ENCODE results near the gene PIP5K1C.
A peak's percentile ranks its signal among the peaks of the same experiment; 100 is the strongest.

The PIP5K1C gene

DNA sequence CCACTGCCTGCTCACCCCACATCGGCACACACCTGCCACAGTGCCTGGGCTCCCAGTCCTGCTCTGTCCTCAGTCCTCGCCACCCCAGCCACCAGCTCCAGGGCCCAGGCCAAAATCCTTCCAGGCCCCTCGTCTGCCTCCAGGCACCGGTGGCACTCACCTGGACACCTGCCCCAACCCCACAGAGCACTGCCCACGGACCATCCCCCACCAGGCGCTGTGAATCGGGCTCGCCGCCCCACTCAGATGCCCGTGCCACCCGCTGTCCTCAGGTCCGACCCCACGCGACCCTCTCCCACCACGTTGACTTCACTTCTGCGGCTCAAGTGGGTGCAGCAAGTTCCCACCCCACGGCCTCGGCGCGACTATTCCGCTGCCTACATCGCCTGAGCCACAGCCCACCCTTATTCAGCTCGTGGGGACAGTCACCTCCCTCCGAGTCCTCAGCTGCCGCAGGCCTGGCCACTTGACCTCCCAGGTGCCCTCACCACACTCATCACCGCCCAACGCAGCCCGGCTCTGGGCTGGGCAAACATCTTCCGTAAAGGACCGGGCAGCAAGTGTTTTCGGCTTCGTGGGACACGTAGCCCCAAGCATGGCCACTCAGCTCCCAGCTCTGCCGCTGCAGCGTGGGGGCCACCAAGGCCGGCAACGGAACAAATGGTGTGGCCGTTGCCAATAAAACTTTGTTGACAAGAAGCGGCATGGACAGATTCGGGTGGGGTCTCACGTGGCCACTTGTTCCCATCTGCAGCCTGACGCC, 5.7 kb downstream of the PIP5K1C start:
- DNase-seq (ENCODE audit: low read depth) = no peak

DNA sequence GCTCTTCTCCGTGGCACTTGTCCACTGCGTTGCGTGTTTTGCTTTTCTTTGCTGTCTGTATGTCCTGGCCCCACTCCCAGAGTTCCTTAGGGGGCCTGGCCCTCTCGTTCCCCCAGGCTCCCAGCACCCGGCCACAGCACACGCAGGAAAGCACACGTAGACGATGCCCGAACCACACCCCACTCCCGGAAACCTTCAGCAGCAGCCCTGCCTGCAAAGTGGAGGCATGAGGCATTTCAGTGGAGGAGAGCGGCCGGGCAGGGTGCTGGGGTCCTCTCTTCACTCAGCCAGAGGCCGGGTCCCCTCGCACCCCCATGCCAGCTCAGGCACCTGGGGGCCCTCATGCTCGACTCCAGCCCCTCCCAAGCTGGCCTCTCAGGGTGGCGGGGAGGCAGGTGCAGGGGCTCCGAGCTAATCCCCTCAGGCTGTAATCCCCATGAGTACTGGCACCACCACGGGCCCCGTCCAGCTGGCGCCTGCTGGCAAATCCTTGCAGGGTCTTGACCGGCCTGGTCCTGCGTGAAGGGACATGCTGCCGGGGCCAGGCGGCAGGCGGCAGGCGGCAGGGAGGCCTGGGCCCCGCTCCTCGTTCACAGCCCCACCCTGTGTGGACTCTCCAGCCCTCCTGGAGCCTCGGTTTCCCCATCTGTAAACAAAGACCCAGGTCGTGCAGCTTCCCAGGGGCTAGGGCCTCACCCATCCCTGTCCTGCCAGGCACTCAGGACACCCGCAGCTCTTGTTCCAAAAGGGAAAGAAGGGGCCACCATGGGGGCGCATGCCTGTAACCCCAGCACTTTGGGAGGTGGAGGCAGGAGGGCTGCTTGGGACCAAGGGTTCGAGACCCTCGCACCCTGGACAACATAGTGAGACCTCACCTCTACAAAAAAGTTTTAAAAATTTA, 7.0 kb downstream of the PIP5K1C start:
- no peak for DNase-seq (ENCODE audit: low read depth)

DNA sequence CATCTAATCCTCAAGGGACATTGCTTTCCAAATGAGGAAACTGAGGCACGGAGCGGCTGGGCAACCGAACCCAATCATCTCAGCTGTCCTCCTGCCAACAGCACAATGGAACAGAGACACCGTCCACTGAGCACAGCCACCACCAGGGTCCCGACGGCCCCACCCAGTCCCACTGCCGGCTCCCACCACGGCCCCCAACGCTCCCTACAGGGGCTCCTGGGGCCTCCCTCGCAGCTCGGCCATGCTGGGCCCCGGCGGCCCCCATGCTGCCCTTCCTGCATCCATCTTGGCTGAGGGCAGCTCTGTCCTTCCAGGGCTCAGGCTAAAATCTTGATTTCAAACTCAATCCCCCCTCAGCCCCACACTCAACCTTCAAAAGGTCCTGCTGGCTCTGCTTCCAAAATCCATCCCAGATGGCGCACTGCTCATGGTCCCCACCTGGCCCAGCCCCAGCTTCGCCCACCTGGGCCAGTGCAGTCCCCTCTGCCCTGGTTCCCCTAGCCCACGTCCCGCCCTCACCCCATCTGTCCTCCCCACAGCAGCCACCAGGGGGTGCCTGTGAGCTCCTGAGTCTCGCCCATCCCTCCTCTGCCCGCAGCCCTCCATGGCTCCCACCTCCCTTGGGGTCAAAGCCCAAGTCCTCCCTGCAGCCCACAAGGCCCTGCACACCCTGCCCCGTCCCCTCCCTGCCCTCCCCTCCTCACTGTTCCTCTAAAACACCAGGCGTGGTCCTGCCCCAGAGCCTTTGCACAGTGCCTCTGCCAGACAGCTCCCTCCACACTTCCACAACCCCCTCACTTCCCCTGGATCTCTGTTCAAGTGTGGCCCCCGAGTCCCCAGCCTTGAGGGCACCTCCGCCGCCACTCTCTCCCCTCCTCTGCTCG, 7.9 kb downstream of the PIP5K1C start:
- no peak for DNase-seq (ENCODE audit: low read depth)

DNA sequence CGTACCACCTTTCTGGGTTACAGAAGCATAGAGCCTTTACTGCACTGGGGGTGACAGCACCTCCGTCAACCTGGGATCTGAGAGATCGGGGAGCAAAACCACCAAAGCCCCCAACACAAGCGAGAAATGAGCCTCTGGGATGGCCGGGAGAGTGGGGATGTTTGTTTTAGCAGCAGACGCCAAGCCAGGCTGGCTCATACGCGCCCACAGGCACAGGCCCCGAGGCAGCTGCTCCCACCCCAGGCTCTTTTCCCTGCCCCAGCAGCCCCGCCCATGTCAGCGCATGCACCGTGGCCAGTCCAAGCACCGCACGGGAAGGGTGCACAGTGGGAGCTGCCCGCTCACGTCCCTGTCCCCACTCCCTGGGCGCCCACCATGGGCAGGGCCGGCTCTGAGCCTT, 8.5 kb downstream of the PIP5K1C start:
- DNase-seq (ENCODE audit: low read depth) = no peak

DNA sequence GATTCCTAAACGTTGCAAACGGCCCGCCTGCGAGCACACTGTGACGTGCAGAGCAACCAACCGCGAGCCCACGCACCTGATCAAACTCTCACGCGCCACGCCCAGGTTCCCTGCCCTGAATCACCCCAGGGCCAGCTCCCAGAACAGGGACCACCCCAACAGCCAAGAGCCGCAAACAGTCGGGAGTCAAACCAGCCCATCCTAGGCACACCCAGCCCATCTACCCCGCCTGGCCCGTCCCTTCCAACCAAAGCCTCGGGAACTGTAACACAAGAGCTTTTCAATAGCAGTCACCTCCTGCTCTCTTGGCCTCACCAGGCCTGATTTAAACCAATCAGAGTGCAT, 8.9 kb downstream of the PIP5K1C start:
- DNase-seq (ENCODE audit: low read depth) = no peak

DNA sequence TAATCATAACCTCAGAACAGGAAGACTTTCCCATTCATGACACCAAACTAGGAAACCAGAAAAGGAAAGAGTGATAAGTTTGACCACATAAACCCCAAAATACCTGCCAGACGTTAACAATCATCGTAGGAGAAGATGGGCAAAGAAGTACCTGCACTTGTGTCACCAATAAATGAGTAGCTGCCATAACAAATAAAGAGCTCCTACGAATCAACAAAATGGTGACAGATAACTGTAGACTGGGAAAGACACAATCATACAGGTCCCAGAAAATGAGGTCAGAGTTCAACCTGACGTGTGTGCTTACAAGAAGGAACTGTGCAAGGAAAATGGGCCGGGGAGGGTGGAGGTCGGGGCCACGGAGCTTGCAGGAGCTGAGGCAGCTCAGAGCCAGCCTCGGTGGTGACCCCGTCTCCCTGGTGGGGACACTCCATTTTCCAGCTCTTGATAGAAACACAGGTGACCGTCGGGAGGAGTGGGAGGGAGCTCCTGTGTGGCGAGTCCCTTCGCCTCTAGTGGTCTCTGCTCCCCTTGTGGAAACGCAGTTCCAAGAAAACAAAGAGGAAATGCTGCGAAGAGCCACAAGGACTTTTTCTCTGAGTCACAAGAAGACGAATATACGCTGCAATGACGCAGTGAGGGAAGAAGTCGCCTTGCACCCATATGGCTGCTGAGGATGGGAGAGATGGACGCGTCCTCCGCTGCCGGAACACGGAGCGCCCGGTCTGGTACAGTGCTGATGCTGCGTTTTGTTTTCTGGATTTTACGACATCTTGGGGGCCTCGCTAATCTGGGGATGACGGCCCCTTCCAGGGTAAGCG, 9.5 kb downstream of the PIP5K1C start:
- no peak for DNase-seq (ENCODE audit: low read depth)

DNA sequence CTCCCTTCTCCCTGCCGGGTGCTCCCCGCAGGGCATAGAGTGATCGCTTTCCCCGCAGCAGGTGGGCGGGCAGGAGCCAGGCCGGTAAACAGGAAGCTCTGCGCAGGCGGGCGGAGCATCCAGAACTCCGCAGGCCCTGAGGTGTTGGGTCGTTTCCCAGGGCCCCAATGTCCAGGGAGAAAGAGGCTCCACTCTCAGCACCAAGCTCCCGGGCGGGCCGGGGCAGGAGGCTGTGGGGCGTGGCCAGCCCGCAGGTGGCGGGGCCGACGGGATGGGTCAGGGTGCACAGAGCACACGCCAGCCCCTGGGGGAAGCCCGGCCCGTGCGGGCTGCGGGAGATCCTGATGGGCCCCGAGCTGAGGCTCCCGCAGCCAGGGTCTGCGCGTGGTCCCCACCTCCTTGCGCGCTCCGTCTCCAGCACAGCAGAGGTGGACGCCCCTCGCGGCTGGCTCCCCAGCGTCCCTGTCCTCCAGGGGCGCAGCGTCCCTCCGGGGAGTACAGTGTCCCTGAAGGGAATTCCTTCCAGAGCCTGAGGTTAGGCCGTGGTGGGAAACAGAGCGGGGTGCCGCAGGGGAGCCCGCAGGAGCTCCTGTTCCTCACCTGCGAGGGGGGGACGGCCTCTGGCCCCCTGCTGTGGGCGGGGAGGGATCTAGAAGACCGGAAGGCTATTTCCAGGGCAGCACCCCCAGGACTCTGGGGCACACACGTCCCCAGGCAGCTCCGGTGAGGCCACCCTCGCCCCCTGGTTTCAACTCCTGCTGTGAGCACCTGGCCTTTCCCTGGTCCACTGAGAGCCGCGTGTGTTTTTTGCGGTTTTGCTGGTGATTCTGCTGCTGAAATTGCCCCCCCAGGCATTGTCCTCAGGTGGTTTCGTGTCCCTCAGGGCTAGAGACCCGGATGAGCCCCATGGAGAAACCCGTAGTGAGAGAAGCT, 12.2 kb downstream of the PIP5K1C start:
- no peak for DNase-seq (ENCODE audit: low read depth)

DNA sequence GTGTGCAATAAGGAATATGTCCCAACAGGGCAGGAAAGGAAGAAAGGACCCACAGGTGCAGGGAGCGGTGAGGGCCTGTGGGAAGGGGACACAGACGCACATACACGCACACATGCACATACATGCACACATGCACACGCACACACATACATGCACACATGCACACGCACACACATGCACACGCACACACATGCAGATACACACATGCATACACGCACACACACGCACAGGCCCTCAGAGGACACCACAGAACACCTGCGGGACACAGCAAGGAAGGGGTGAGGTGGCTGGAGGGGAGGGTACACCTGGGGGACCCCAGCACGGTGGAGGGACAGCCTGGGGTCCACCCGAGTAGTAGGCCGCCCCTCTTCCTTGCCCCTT, 12.9 kb downstream of the PIP5K1C start:
- no peak for DNase-seq (ENCODE audit: low read depth)

DNA sequence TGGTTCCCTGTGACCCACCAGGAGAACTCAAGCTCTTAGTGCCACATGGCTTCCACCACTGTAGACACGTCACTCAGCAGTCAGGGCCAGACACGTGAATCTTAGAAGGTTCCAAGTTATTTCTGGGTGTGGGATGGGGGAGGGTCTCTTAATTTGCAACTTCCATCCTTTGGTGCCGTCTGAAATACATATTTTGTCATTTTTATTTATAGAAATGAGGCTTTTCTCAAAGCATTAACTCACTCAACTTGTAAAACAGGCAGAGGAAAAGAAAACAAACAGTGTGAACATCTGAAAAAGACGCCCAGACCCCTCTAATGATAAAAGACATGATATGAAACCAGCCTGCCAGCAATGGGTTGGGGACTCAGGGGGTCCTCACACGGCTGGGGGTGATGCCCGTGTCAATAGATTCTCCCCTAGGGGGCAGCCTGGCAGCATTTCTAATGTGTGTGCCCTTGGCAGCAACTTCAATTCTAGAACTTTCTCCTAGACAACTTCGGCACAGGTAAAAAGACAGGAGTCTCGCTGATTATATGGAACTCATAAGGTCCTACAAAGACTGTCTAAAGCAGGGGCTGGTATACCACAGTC, 15.4 kb downstream of the PIP5K1C start:
- no peak for DNase-seq (ENCODE audit: low read depth)

DNA sequence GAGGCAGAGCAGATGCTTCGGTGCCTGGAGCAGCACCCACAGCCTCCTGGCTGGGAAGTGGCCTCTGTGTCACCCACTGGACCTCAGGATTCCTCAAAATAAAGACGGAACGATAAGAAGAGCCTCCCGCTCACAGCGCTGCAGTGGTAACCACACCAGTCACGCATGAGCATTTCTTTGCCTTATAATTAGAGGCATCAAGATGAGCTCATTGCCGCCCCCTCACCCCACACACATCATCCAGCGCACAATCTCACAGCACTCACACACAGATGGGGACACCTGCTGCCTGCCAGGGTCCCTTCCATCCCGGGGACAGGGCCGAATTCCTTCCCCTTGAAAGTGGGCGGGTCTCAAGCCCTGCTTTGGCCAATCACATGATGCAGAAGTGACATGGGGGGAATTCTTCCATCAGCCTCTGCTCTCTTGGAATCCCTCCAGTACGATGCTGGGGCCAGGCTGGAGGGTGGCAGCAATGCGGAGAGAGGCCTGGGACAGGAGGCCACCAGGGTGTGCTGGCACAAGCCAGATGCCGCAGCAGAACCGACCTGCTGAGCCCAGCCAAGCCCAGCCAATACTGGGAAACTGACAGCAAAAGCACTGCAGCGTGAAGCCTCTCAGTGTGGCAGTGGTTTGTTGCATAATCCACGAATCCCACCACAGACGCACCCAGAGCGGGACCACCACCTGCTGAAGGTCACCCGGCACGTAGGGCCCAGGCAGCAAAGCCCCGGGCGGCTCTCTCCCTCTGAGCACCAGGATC, 16.0 kb downstream of the PIP5K1C start:
- peak; percentile 85 for DNase-seq (ENCODE audit: low read depth)

DNA sequence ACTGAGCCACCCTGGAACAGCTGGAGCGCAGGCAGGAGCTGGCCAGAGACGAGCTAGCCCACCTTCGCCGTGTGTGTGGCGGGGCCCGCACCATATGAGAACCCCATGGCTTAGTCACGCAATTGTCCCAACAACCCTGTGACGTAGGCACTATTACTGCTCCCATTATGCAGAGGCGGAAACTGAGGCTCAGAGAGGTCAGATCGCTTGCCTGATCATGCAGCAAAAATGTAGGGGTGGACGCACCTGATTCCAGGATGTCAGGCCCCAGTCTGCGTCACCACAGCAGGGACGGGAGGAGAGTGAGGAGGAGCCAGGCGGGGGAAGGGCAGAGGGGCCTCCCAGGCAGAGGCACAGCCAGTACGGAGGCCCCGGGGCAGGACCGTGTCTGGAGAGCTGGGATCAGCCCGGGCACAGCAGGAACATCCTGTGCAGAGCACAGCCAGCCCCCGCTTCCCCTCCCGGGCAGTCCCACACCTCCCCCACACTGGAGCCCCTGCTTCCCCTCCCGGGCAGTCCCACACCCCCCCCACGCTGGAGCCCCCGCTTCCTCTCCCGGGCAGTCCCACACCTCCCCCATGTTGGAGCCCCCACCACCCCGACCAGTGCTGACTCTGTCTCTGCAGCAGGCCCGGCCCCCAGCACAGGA, 16.7 kb downstream of the PIP5K1C start:
- DNase-seq (ENCODE audit: low read depth) = peak; percentile 90

DNA sequence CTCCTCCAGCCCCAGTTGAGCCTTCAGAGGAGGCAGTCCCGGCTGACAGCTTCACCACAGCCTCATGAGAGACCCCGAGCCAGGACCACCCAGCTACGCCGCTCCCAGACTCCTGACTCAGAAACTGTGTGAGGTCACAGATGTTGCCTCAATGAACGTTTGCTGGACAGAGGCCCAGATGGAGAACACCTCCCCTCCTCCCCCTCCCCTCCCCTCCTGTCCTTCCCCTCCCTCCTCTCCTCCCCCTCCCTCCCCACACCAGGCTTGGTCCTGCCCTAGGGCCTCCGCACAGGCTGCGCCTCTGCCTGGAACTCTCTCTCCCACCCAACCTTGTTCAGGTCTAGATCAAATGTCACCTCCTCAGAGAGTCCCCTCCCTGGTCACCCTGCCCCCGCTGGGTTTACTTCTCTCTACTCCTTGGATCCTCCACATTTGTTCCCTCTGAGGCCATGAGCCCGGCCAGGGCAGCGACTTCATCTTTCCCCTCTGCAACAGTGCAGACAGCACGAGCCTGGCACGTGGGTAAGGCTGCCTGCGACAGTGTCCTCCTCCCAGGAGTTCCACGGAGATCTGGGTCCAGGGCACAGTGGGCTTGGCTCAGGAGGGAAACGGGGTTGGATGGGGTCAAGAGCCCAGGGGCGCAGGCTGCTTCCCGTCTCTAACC, 17.4 kb downstream of the PIP5K1C start:
- peak; percentile 91 for DNase-seq (ENCODE audit: low read depth)

DNA sequence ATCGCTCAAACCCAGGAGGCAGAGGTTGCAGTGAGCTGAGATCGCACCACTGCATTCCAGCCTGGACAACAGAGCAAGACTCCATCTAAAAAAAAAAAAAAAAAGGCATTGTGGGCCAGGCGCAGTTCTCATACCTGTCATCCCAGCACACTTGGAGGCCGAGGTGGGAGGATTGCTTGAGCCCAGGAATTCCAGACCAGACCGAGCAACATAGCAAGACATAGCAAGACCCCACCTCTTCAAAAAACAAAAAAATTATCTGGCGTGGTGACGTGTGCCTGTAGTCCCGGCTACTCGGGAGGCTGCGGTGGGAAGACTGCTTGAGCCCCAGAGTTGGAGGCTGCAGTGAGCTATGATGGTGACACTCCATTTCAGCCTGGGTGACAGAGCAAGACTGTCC, 18.0 kb downstream of the PIP5K1C start:
- no peak for DNase-seq (ENCODE audit: low read depth)

DNA sequence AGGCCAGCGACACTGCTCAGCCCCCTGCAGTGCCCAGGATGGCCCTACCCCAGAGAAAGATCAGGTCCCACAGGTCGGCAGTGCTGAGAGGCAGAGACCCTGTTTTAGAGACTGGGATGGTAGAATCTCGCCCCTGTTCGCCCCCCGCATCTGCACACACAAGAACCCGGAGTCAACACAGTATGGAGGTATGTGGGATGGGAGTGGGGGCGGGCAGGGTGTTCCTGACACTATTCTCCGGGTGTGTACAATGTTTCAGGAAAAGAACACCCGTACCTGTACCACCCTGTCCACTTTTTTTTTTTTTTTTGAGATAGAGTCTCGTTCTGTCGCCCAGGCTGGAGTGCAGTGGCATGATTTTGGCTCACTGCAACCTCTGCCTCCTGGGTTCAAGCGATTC, 19.3 kb downstream of the PIP5K1C start:
- no peak for DNase-seq (ENCODE audit: low read depth)

DNA sequence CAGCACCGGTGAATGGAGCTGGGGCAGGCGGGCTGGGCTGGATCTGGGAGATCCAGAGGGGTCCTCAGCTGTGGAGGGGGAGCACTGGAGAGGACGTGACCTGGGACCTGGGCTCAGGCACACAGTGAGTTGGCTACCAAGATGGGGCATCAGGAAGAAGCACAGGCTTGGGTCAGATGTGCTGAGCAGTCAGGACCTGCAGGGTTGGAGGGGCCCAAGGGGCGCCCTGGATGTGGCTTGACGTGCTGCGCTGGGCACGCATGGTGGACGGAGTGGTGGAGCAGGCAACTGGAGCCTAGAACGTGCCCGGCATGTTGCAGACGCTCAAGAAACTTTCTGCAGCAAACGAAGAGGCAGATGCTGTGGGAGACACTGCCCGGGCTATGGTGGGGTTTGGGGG, 20.7 kb downstream of the PIP5K1C start:
- no peak for DNase-seq (ENCODE audit: low read depth)

DNA sequence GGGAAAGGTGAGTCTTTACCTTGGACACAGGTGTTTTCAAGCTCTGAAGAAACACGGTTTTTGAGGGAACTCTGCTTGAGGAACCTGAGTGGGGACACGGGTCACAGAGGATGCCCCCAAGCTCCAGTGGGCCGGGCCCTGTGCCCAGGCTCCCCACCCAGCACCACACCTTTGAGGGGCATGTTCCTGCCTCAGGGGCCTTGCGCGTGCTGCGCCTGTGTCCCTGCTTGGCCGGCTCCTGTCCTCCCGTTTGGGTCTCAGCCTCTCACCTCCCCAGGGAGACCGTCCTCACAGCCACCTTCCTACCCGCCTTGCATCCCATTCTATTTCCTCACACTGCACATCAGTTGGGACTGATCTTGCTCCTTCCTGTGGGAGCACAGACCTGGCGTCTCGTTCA, 21.1 kb downstream of the PIP5K1C start:
- no peak for DNase-seq (ENCODE audit: low read depth)

DNA sequence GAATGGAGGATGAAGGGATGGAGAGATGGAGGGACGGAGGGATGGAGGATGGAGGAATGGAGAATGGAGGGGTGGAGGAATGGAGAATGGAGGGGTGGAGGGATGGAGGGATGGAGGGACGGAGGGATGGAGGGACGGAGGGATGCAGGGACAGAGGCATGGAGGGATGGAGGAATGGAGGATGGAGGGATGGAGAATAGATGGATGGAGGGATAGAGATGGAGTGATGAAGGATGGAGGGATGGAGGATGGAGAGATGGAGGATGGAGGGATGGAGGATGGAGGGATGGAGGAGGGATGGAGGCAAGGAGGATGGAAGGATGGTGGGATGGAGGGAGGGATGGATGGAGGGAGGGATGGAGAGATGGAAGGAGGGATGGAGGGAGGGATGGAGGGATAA, 22.1 kb downstream of the PIP5K1C start:
- no peak for DNase-seq (ENCODE audit: low read depth)
